ENCODE data around the gene TACC2. TPM values are rescaled to one million over a fixed set of nuclear protein-coding genes. Genes with fewer than 3 reads are reported as not detected.

The TACC2 gene
- total and polyA plus RNA-seq, 2 donors (not counting 1 experiment from before 2014, with no cell fraction given): not detected

DNA sequence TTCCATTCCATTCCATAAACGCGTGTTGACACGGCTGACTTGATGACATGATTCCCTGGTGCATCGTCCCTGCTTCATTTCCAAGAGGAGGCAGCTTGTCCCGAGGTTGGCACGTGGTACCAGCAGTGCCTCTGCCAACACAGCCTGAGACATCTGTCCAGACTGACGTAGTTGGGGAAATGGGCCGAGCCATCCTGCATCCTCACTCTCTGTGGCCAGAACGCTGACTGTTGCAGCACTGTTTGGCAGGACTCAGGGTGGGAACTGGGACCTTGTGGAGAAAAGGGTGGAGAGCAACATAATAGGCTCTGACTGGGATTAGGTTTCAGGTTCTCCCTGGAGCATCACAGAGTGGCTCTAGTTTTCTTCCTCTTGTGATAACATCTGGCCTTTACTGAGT lies 163.6 kb downstream of the TACC2 start:
- Histone ChIP-seq H2AFZ (ENCODE audit: insufficient read depth, low read depth, low read length, poor library complexity, severe bottlenecking) (no peak overlapping the region), H3K27me3 (replicated peaks in 1 of 4; ENCODE audit: control extremely low read depth in 1 of 4, control insufficient read depth in 3 of 4, insufficient read depth in 4 of 4, low read length in 3 of 4) (no peaks in the 10 kb centered on the region), H3K9ac (ENCODE audit: low read length) (no peak overlapping the region), H4K20me1 (ENCODE audit: control insufficient read depth, insufficient read depth, low read length, poor library complexity, severe bottlenecking) (no peaks in the 10 kb centered on the region), H3K4me3 (ENCODE audit: control extremely low read depth in 1 of 5, extremely low read depth in 1 of 5, insufficient read depth in 1 of 5, low read depth in 2 of 5, low read length in 4 of 5) (no peak overlapping the region), H3K4me1 (ENCODE audit: control insufficient read depth in 2 of 2, insufficient read depth in 2 of 2, low read length in 2 of 2) (no peaks in the 10 kb centered on the region), H3K9me3 (ENCODE audit: control extremely low read depth in 1 of 3, control insufficient read depth in 2 of 3, insufficient read depth in 1 of 3, low read length in 2 of 3) (no peaks in the 10 kb centered on the region), H3K36me3 (replicated peaks in 1 of 2; ENCODE audit: control extremely low read depth in 1 of 2, control insufficient read depth in 1 of 2, extremely low read depth in 1 of 2, insufficient read depth in 2 of 2, low read length in 1 of 2) (no peaks in the 10 kb centered on the region), H3K4me2 (replicated peaks; ENCODE audit: low read depth, low read length, poor library complexity, severe bottlenecking) (no peak overlapping the region), H3K79me2 (ENCODE audit: control insufficient read depth, insufficient read depth, low read length) (no peaks in the 10 kb centered on the region), H3K27ac (ENCODE audit: low read length in 2 of 2) (no peak overlapping the region)
- ChIA-PET CTCF (no interaction called here), POLR2A (no interaction called here)
- Mint-ChIP-seq H3K4me3 (no peak overlapping the region), H3K27me3 (peaks cover 14% of the 10 kb centered on the region), H3K9me3 (ENCODE audit: insufficient read depth) (no peaks in the 10 kb centered on the region), H3K27ac (no peak overlapping the region), H3K4me1 (no peaks in the 10 kb centered on the region)
- ATAC-seq (ENCODE audit: low read depth) (no peak), DNase-seq (no peak)
- TF ChIP-seq, protein P1, sequence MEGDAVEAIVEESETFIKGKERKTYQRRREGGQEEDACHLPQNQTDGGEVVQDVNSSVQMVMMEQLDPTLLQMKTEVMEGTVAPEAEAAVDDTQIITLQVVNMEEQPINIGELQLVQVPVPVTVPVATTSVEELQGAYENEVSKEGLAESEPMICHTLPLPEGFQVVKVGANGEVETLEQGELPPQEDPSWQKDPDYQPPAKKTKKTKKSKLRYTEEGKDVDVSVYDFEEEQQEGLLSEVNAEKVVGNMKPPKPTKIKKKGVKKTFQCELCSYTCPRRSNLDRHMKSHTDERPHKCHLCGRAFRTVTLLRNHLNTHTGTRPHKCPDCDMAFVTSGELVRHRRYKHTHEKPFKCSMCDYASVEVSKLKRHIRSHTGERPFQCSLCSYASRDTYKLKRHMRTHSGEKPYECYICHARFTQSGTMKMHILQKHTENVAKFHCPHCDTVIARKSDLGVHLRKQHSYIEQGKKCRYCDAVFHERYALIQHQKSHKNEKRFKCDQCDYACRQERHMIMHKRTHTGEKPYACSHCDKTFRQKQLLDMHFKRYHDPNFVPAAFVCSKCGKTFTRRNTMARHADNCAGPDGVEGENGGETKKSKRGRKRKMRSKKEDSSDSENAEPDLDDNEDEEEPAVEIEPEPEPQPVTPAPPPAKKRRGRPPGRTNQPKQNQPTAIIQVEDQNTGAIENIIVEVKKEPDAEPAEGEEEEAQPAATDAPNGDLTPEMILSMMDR (IDR thresholded peaks at IDR 0.05): no peak
- no peak for TF ChIP-seq EZH2 (IDR thresholded peaks at IDR 0.05; ENCODE audit: borderline replicate concordance, insufficient read depth, low read depth, low read length, poor library complexity, severe bottlenecking)
- 81% methylated on average over 8 of the region's 9 CpGs for WGBS (ENCODE audit: insufficient coverage)
- intact Hi-C loops (cut with micrococcal nuclease): no loop called here

DNA sequence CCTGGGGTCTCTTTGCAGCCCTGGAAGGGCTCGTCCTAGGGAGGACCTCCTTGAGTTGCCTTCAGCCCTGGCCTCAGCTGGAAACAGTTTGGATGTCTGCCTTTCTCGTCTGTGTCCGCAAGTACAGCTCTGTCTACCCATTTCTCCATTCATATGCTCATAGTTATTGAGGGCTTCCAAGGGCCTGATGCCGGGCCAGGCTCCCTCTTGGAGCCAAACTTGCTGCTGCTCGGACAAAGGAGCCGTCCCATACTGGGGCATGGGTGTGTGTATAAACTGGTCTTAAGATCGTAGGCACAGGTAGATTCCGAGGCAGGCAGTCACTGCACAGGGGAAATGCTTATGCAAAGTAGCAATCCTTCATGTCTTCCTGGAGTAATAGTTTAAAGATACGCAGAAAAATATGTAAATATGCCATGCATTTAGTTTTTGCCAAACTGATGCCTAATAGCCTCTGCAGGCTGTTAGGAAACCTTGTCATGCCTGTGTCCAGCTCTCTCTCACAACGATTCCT lies 165.1 kb downstream of the TACC2 start:
- Histone ChIP-seq H3K4me3 (ENCODE audit: control extremely low read depth in 1 of 5, extremely low read depth in 1 of 5, insufficient read depth in 1 of 5, low read depth in 2 of 5, low read length in 4 of 5) (no peak overlapping the region), H4K20me1 (ENCODE audit: control insufficient read depth, insufficient read depth, low read length, poor library complexity, severe bottlenecking) (no peaks in the 10 kb centered on the region), H2AFZ (ENCODE audit: insufficient read depth, low read depth, low read length, poor library complexity, severe bottlenecking) (no peak overlapping the region), H3K9ac (ENCODE audit: low read length) (no peak overlapping the region), H3K79me2 (ENCODE audit: control insufficient read depth, insufficient read depth, low read length) (no peaks in the 10 kb centered on the region), H3K4me2 (replicated peaks; ENCODE audit: low read depth, low read length, poor library complexity, severe bottlenecking) (no peak overlapping the region), H3K27ac (ENCODE audit: low read length in 2 of 2) (no peak overlapping the region), H3K9me3 (ENCODE audit: control extremely low read depth in 1 of 3, control insufficient read depth in 2 of 3, insufficient read depth in 1 of 3, low read length in 2 of 3) (no peaks in the 10 kb centered on the region), H3K4me1 (ENCODE audit: control insufficient read depth in 2 of 2, insufficient read depth in 2 of 2, low read length in 2 of 2) (no peaks in the 10 kb centered on the region), H3K36me3 (replicated peaks in 1 of 2; ENCODE audit: control extremely low read depth in 1 of 2, control insufficient read depth in 1 of 2, extremely low read depth in 1 of 2, insufficient read depth in 2 of 2, low read length in 1 of 2) (no peaks in the 10 kb centered on the region), H3K27me3 (replicated peaks in 1 of 4; ENCODE audit: control extremely low read depth in 1 of 4, control insufficient read depth in 3 of 4, insufficient read depth in 4 of 4, low read length in 3 of 4) (no peaks in the 10 kb centered on the region)
- ChIA-PET POLR2A (no interaction called here), CTCF (no interaction called here)
- H3K4me3 Mint-ChIP-seq: no peak overlapping the region
- no peak overlapping the region for H3K27ac Mint-ChIP-seq
- TF ChIP-seq EZH2 (IDR thresholded peaks at IDR 0.05; ENCODE audit: borderline replicate concordance, insufficient read depth, low read depth, low read length, poor library complexity, severe bottlenecking): no peak
- TF ChIP-seq, protein P1 (IDR thresholded peaks at IDR 0.05): no peak
- DNase-seq (no peak), ATAC-seq (ENCODE audit: low read depth) (no peak)
- intact Hi-C loops (cut with micrococcal nuclease): no loop called here
- WGBS (ENCODE audit: insufficient coverage): 60% methylated on average over 7 of the region's 10 CpGs
- peaks cover 22% of the 10 kb centered on the region for H3K27me3 Mint-ChIP-seq
- no peaks in the 10 kb centered on the region for H3K4me1 Mint-ChIP-seq
- H3K9me3 Mint-ChIP-seq (ENCODE audit: insufficient read depth): no peaks in the 10 kb centered on the region

Measured in B cell (primary cell).